OCI-LY1 (cell line): ENCODE results near the gene NKPD1.

Source experiments
- H2AFZ ChIP-seq: fragments of 200-600 bp; sonication (generic), shearing (Covaris generic); 2 replicates; pipeline ENCODE4 v1.6.0; 2014; ENCODE audit warnings: antibody characterized with exemption, mild to moderate bottlenecking, low read length
- H3F3A ChIP-seq: fragments of 200-600 bp; sonication (generic), shearing (Covaris generic); 2 replicates; pipeline ENCODE4 v1.6.0; 2014; ENCODE audit warnings: mild to moderate bottlenecking, antibody characterized with exemption, low read length, moderate library complexity; ENCODE audit not compliant: insufficient read depth
- H3K27ac ChIP-seq: fragments of 200-600 bp; sonication (generic); 2 replicates; pipeline ENCODE4 v1.5.1; 2014; ENCODE audit warnings: low read length, mixed run types, mild to moderate bottlenecking, low read depth; ENCODE audit not compliant: poor library complexity, severe bottlenecking
- H3K27me3 ChIP-seq: fragments of 200-600 bp; sonication (generic); 2 replicates; pipeline ENCODE4 v1.6.0; 2014; ENCODE audit warnings: antibody characterized with exemption, mild to moderate bottlenecking, low read length, moderate library complexity; ENCODE audit not compliant: insufficient read depth
- H3K36me3 ChIP-seq: fragments of 200-600 bp; sonication (generic); 2 replicates; pipeline ENCODE4 v1.6.1; 2014; ENCODE audit warnings: mild to moderate bottlenecking, antibody characterized with exemption, low read length, moderate library complexity, mixed read lengths; ENCODE audit not compliant: insufficient read depth
- H3K4me1 ChIP-seq: fragments of 200-600 bp; sonication (generic); 2 replicates; pipeline ENCODE4 v1.5.1; 2014; ENCODE audit warnings: mild to moderate bottlenecking, low read length, moderate library complexity; ENCODE audit not compliant: insufficient read depth, severe bottlenecking
- H3K4me2 ChIP-seq: fragments of 200-600 bp; sonication (generic), shearing (Covaris generic); 2 replicates; pipeline ENCODE4 v1.6.1; 2014; ENCODE audit warnings: low read length
- H3K4me3 ChIP-seq: fragments of 200-600 bp; sonication (generic); 2 replicates; pipeline ENCODE4 v1.5.1; 2014; ENCODE audit warnings: low read length, low read depth, mild to moderate bottlenecking, mixed read lengths; ENCODE audit not compliant: poor library complexity, severe bottlenecking
- H3K79me2 ChIP-seq: fragments of 200-600 bp; shearing (Covaris generic); 2 replicates; pipeline ENCODE4 v1.6.1; 2016; ENCODE audit warnings: mixed run types, low read length, mixed read lengths; ENCODE audit not compliant: insufficient read depth
- H3K9ac ChIP-seq: fragments of 200-600 bp; sonication (generic), shearing (Covaris generic); 2 replicates; pipeline ENCODE4 v1.6.1; 2014; ENCODE audit warnings: mild to moderate bottlenecking, low read length, mixed read lengths
- H3K9me2 ChIP-seq: fragments of 200-600 bp; sonication (generic), shearing (Covaris generic); 2 replicates; pipeline ENCODE4 v1.6.1; 2014; ENCODE audit warnings: low read depth, mild to moderate bottlenecking, low read length, mixed read lengths
- H3K9me3 ChIP-seq: fragments of 200-600 bp; shearing (Covaris generic); 2 replicates; pipeline ENCODE4 v1.6.1; 2014; ENCODE audit warnings: low read length, mixed read lengths
- H4K20me1 ChIP-seq: fragments of 200-600 bp; sonication (generic), shearing (Covaris generic); 2 replicates; pipeline ENCODE4 v1.6.0; 2016; ENCODE audit warnings: mild to moderate bottlenecking, low read length; ENCODE audit not compliant: insufficient read depth
- CTCF ChIP-seq: fragments of 200-600 bp; sonication (generic), shearing (Covaris generic); IDR thresholded peaks from 2 replicates; pipeline ENCODE4 v1.5.1; 2017; ENCODE audit warnings: mild to moderate bottlenecking, antibody characterized with exemption, low read length, moderate library complexity, mixed read lengths
- EZH2 ChIP-seq: fragments of 200-600 bp; sonication (generic), shearing (Covaris generic); IDR thresholded peaks from 2 replicates; pipeline ENCODE4 v1.8.0; 2017; ENCODE audit warnings: borderline replicate concordance, mixed run types, mild to moderate bottlenecking, antibody characterized with exemption, low read length, moderate library complexity, mixed read lengths

NKPD1 gene

GRCh38 chr19:45145270-45146189 lies 15.3 kb downstream of the NKPD1 start:
- Histone ChIP-seq H3K4me2 (no peak overlapping the region), H3K9me3 (no peaks in the 10 kb centered on the region), H3F3A (no peaks in the 10 kb centered on the region), H3K9me2 (no peaks in the 10 kb centered on the region), H2AFZ (no peak overlapping the region), H3K36me3 (peaks cover 38% of the 10 kb centered on the region), H3K4me1 (no peaks in the 10 kb centered on the region), H3K4me3 (no peak overlapping the region), H4K20me1 (no peaks in the 10 kb centered on the region), H3K79me2 (no peaks in the 10 kb centered on the region), H3K9ac (no peak overlapping the region), H3K27ac (no peak overlapping the region), H3K27me3 (no peaks in the 10 kb centered on the region)
- TF ChIP-seq EZH2 (no peak), CTCF (no peak)

- H3K4me2 ChIP-seq, result no peak overlapping the region
- no peak overlapping the region for H3K27ac ChIP-seq
- H3K27me3 ChIP-seq, result no peaks in the 10 kb centered on the region
- no peaks in the 10 kb centered on the region for H3F3A ChIP-seq
- no peak for TF ChIP-seq CTCF
- TF ChIP-seq EZH2, result no peak
- H3K36me3 ChIP-seq, result peaks cover 38% of the 10 kb centered on the region
- H3K79me2 ChIP-seq, result no peaks in the 10 kb centered on the region
- no peaks in the 10 kb centered on the region for H4K20me1 ChIP-seq
- no peaks in the 10 kb centered on the region for H3K4me1 ChIP-seq
- H3K9ac ChIP-seq, result no peak overlapping the region
- no peak overlapping the region for H3K4me3 ChIP-seq
- H3K9me2 ChIP-seq, result no peaks in the 10 kb centered on the region
- no peak overlapping the region for H2AFZ ChIP-seq
- H3K9me3 ChIP-seq, result no peaks in the 10 kb centered on the region
Measured at GRCh38 chr19:45144431-45145269, 16.1 kb downstream of the NKPD1 start.

GRCh38 chr19:45142726-45143110 lies 18.1 kb downstream of the NKPD1 start:
- TF ChIP-seq CTCF (no peak), EZH2 (no peak)
- Histone ChIP-seq H3F3A (no peaks in the 10 kb centered on the region), H2AFZ (no peak overlapping the region), H3K4me1 (peaks cover 12% of the 10 kb centered on the region), H3K79me2 (no peaks in the 10 kb centered on the region), H4K20me1 (no peaks in the 10 kb centered on the region), H3K4me3 (no peak overlapping the region), H3K27ac (no peak overlapping the region), H3K27me3 (no peaks in the 10 kb centered on the region), H3K4me2 (no peak overlapping the region), H3K9ac (no peak overlapping the region), H3K9me3 (no peaks in the 10 kb centered on the region), H3K36me3 (peaks cover 38% of the 10 kb centered on the region), H3K9me2 (no peaks in the 10 kb centered on the region)
